Activated naive CD8-positive, alpha-beta T cell treated with anti-CD3 and anti-CD28 coated beads, Interleukin-2, amount 50 U/mL, for 24 hours (primary cell): ENCODE results near the gene EYS.
"Not testable (repeated sequence)": the region's sequence is repeated elsewhere in the genome, so short reads cannot be mapped to it uniquely, and the experiment has no call there.

Experiments used
- ATAC-seq: fragments of 150-1000 bp; cut with Tn5 transposase; one replicate; pipeline ENCODE4 v1.10.0; 2021
- DNase-seq: peaks from one replicate; pipeline ENCODE4 v3.0.0; 2021
- H3K27ac Mint-ChIP-seq: one replicate; pipeline ENCODE4 v1.8.0; 2021; ENCODE audit warnings: mild to moderate bottlenecking, mixed read lengths
- H3K27me3 Mint-ChIP-seq: one replicate; pipeline ENCODE4 v1.8.0; 2021; ENCODE audit warnings: mixed read lengths
- H3K36me3 Mint-ChIP-seq: one replicate; pipeline ENCODE4 v1.8.0; 2021; ENCODE audit warnings: low read depth, mixed read lengths
- H3K4me1 Mint-ChIP-seq: one replicate; pipeline ENCODE4 v1.8.0; 2021; ENCODE audit warnings: mixed read lengths
- H3K4me3 Mint-ChIP-seq: one replicate; pipeline ENCODE4 v1.8.0; 2021; ENCODE audit warnings: mild to moderate bottlenecking, moderate library complexity, mixed read lengths
- H3K9me3 Mint-ChIP-seq: one replicate; pipeline ENCODE4 v1.8.0; 2021; ENCODE audit warnings: mixed read lengths

Gene EYS

GRCh38 chr6:63739094-63739687, 1967.8 kb downstream of the EYS start:
- Mint-ChIP-seq H3K27ac (no peak overlapping the region), H3K36me3 (peaks cover 2% of the 10 kb centered on the region), H3K27me3 (no peaks in the 10 kb centered on the region), H3K9me3 (peaks cover 10% of the 10 kb centered on the region), H3K4me1 (no peaks in the 10 kb centered on the region), H3K4me3 (no peak overlapping the region)
- no peak for ATAC-seq
- no peak for DNase-seq

DNA sequence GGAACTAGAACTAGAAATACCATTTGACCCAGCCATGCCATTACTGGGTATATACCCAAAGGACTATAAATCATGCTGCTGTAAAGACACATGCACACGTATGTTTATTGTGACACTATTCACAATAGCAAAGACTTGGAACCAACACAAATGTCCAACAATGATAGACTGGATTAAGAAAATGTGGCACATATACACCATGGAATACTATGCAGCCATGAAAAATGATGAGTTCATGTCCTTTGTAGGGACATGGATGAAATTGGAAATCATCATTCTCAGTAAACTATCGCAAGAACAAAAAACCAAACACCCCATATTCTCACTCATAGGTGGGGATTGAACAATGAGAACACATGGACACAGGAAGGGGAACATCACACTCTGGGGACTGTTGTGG, 1968.8 kb downstream of the EYS start:
- not testable (repeated sequence) for H3K36me3 Mint-ChIP-seq, ATAC-seq, H3K4me3 Mint-ChIP-seq, DNase-seq, H3K27me3 Mint-ChIP-seq, H3K4me1 Mint-ChIP-seq, H3K27ac Mint-ChIP-seq
- peaks cover 10% of the 10 kb centered on the region for H3K9me3 Mint-ChIP-seq

GRCh38 chr6:63734923-63735322, 1972.1 kb downstream of the EYS start:
- no peak overlapping the region for H3K27ac Mint-ChIP-seq
- no peak overlapping the region for H3K4me3 Mint-ChIP-seq
- DNase-seq (no peak), ATAC-seq (no peak)
- H3K36me3 Mint-ChIP-seq: peaks cover 2% of the 10 kb centered on the region
- no peaks in the 10 kb centered on the region for H3K4me1 Mint-ChIP-seq
- no peaks in the 10 kb centered on the region for H3K27me3 Mint-ChIP-seq
- H3K9me3 Mint-ChIP-seq: peaks cover 10% of the 10 kb centered on the region

DNA sequence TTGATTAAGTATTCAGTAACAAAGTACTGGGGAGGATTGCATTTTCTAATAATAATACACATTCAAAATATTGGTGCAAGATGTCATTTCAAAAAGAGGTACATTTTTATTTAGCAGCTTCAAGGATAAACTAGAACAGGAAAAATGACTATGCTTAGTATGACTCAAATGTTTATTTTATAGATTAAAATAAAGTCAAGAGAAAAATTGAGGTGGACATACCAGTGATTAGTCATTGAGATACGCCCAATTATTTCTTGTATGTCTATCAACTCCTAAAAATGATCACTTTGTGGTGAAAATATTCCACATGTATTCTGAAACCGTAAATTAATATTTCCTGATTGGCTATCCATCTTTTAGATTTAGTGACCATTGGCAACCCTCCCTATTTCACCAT, 1974.7 kb downstream of the EYS start:
- DNase-seq (no peak), ATAC-seq (no peak)
- Mint-ChIP-seq H3K9me3 (peaks cover 7% of the 10 kb centered on the region), H3K4me1 (no peaks in the 10 kb centered on the region), H3K27ac (no peak overlapping the region), H3K4me3 (no peak overlapping the region), H3K36me3 (no peaks in the 10 kb centered on the region), H3K27me3 (no peaks in the 10 kb centered on the region)

DNA sequence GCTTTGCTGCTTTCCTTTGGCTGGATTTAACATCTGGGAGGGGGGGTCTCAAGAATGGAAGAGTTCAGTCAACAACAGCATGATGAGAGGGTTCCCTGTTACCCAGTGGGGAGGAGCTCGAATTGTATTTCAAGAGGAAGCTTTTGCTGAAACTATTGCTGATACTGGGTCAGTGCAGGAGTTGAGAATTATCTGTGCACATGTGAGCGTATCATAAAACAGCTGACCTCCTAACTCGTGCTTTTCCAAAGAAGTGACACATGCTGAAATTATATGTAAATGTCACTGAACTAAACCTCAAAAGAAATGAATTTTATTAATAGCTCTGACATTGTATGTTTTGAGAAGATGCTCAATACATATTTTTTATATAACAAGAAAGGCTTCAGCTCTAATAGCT, 1975.1 kb downstream of the EYS start:
- no peaks in the 10 kb centered on the region for H3K36me3 Mint-ChIP-seq
- no peak overlapping the region for H3K27ac Mint-ChIP-seq
- ATAC-seq (no peak), DNase-seq (no peak)
- H3K27me3 Mint-ChIP-seq: no peaks in the 10 kb centered on the region
- peaks cover 7% of the 10 kb centered on the region for H3K9me3 Mint-ChIP-seq
- no peaks in the 10 kb centered on the region for H3K4me1 Mint-ChIP-seq
- no peak overlapping the region for H3K4me3 Mint-ChIP-seq

DNA sequence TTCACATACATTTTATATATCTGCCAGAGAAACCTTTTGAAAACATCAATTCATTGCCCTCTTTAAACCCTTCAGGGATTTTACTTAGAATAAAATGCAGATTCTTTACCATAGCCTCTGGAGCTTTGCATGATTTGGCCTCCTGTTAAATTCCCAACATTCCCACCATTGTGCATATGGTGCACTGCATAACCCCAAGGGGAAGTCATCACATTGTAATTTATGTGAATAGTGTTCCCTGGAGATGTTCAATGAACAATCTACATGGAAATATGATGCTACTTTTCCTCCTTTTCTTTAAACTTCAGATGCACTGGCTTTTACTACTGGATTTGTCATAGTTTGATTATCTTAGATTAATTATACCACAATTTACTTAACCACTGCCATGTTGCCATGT, 1976.7 kb downstream of the EYS start:
- no peak for DNase-seq
- no peaks in the 10 kb centered on the region for H3K4me1 Mint-ChIP-seq
- H3K36me3 Mint-ChIP-seq: no peaks in the 10 kb centered on the region
- H3K27ac Mint-ChIP-seq: no peak overlapping the region
- H3K27me3 Mint-ChIP-seq: no peaks in the 10 kb centered on the region
- ATAC-seq: no peak
- H3K4me3 Mint-ChIP-seq: no peak overlapping the region
- H3K9me3 Mint-ChIP-seq: peaks cover 2% of the 10 kb centered on the region

DNA sequence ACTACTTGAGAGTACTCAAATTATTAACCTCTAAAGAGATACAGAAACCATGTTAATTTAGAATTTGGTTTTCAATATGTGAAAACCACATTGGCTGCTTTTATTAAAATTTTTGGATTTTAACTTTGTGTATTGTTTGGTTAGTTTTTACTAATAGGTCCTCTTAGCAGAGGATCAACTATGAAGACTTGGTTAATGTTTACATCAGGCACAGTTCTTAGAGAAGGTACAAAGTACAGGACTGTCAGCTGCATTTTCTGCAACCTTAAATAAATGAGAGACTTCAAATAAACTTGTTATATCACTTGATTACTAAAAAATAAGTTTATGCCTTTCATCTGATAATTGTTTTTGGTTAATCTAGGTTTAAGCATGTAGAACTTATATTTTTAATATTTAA, 1982.3 kb downstream of the EYS start:
- Mint-ChIP-seq H3K27ac (no peak overlapping the region), H3K27me3 (no peaks in the 10 kb centered on the region), H3K36me3 (no peaks in the 10 kb centered on the region), H3K4me3 (no peak overlapping the region), H3K4me1 (no peaks in the 10 kb centered on the region), H3K9me3 (no peaks in the 10 kb centered on the region)
- no peak for DNase-seq
- ATAC-seq: no peak

GRCh38 chr6:63721181-63721580, 1985.8 kb downstream of the EYS start:
- no peak overlapping the region for H3K27ac Mint-ChIP-seq
- DNase-seq (no peak), ATAC-seq (no peak)
- no peaks in the 10 kb centered on the region for H3K9me3 Mint-ChIP-seq
- no peak overlapping the region for H3K4me3 Mint-ChIP-seq
- H3K36me3 Mint-ChIP-seq: no peaks in the 10 kb centered on the region
- no peaks in the 10 kb centered on the region for H3K4me1 Mint-ChIP-seq
- no peaks in the 10 kb centered on the region for H3K27me3 Mint-ChIP-seq

- Mint-ChIP-seq H3K4me1 (no peaks in the 10 kb centered on the region), H3K4me3 (no peak overlapping the region), H3K27me3 (no peaks in the 10 kb centered on the region), H3K36me3 (peaks cover 18% of the 10 kb centered on the region), H3K9me3 (no peaks in the 10 kb centered on the region), H3K27ac (no peak overlapping the region)
- no peak for DNase-seq
- ATAC-seq: no peak
Measured at GRCh38 chr6:63716169-63716568, 1990.9 kb downstream of the EYS start.

- H3K9me3 Mint-ChIP-seq: no peaks in the 10 kb centered on the region
- DNase-seq: no peak
- no peak overlapping the region for H3K27ac Mint-ChIP-seq
- H3K4me3 Mint-ChIP-seq: no peak overlapping the region
- ATAC-seq: no peak
- no peaks in the 10 kb centered on the region for H3K4me1 Mint-ChIP-seq
- peaks cover 34% of the 10 kb centered on the region for H3K36me3 Mint-ChIP-seq
- H3K27me3 Mint-ChIP-seq: no peaks in the 10 kb centered on the region
Measured at GRCh38 chr6:63714091-63714490, 1992.9 kb downstream of the EYS start.

DNA sequence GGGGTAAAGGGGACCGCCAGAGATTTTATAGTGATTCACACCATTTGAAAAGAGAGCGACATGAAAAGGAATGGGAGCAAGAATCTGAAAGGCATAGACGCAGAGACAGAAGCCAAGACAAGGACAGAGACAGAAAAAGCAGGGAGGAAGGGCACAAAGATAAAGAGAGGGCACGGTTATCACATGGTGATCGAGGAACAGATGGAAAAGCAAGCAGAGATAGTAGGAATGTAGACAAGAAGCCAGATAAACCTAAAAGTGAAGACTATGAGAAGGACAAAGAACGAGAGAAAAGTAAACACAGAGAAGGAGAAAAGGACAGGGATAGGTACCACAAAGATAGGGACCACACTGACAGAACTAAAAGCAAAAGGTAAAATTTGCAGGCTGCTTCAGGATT, 1993.7 kb downstream of the EYS start:
- H3K36me3 Mint-ChIP-seq: peaks cover 34% of the 10 kb centered on the region
- H3K27ac Mint-ChIP-seq: no peak overlapping the region
- H3K4me3 Mint-ChIP-seq: no peak overlapping the region
- no peaks in the 10 kb centered on the region for H3K27me3 Mint-ChIP-seq
- no peaks in the 10 kb centered on the region for H3K9me3 Mint-ChIP-seq
- ATAC-seq: no peak
- DNase-seq: no peak
- H3K4me1 Mint-ChIP-seq: no peaks in the 10 kb centered on the region

DNA sequence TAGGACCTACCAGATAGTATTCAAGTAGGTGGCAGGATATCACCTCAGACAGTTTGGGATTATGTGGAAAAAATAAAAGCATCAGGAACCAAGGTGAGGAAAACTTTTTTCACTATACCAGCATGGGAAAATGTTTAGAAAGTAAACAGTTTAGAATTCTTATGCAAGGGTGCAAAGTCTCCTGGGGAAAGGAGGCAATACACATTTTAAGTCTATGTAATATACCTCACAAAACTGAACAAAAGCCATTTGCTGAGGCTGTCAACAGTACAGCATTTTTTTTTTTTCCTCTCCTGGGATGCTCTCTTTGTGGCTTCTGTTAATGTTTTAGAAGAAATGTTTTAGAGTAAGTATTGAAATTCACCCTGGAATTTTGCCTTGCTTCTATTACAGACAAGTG, 1997.9 kb downstream of the EYS start:
- Mint-ChIP-seq H3K27me3 (no peaks in the 10 kb centered on the region), H3K4me1 (peaks cover 13% of the 10 kb centered on the region), H3K27ac (no peak overlapping the region), H3K9me3 (no peaks in the 10 kb centered on the region), H3K4me3 (no peak overlapping the region), H3K36me3 (peaks cover 51% of the 10 kb centered on the region)
- ATAC-seq (no peak), DNase-seq (no peak)

DNA sequence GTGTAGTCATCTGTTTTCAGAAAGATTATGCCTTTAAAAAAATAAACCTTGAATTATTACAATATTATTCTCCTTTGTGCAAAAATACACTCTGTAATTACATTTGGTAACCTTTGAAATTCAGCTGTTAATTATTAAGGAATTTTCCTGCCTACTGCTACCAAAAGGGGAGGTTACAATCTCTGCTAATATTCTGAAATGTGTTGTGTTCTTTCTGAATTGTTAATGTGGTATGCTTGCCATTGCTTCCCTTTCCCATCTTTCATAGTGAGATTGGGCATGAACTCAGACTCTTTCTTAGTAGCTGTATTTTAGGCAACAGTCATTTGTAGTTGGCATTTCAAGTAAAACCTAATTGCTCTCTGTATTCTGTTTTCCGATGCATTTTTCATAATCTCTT, 1998.4 kb downstream of the EYS start:
- no peak overlapping the region for H3K4me3 Mint-ChIP-seq
- no peaks in the 10 kb centered on the region for H3K9me3 Mint-ChIP-seq
- ATAC-seq (no peak), DNase-seq (no peak)
- peaks cover 53% of the 10 kb centered on the region for H3K36me3 Mint-ChIP-seq
- no peaks in the 10 kb centered on the region for H3K27me3 Mint-ChIP-seq
- peaks cover 13% of the 10 kb centered on the region for H3K4me1 Mint-ChIP-seq
- no peak overlapping the region for H3K27ac Mint-ChIP-seq

- ATAC-seq: no peak
- Mint-ChIP-seq H3K27ac (no peak overlapping the region), H3K9me3 (no peaks in the 10 kb centered on the region), H3K36me3 (peaks cover 51% of the 10 kb centered on the region), H3K27me3 (no peaks in the 10 kb centered on the region), H3K4me3 (no peak overlapping the region), H3K4me1 (peaks cover 13% of the 10 kb centered on the region)
- DNase-seq: no peak
Measured at GRCh38 chr6:63706630-63707029, 2000.4 kb downstream of the EYS start.

DNA sequence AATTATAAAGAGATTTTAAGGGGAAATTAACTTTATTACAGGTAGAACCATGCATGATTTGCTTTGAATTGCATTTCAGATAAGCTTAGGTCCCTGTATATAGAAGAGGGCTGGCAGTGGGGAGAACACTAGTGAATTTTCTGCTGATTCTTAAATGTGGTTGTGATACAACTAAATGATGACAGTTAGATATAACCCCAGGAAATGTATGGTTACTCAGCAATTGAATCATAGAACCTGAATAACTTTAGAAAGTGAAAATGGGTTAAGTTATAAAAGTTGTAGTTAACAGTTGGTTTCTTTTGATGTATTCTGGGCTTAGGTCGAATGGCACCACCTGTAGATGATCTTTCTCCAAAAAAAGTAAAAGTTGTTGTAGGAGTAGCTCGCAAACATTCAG, 2001.3 kb downstream of the EYS start:
- Mint-ChIP-seq H3K36me3 (peaks cover 48% of the 10 kb centered on the region), H3K4me3 (no peak overlapping the region), H3K27ac (no peak overlapping the region), H3K4me1 (peaks cover 13% of the 10 kb centered on the region), H3K9me3 (no peaks in the 10 kb centered on the region), H3K27me3 (no peaks in the 10 kb centered on the region)
- ATAC-seq (no peak), DNase-seq (no peak)

GRCh38 chr6:63690221-63690620, 2016.8 kb downstream of the EYS start:
- ATAC-seq: no peak
- Mint-ChIP-seq H3K9me3 (no peaks in the 10 kb centered on the region), H3K36me3 (peaks cover 28% of the 10 kb centered on the region), H3K4me1 (peaks cover 15% of the 10 kb centered on the region), H3K4me3 (no peak overlapping the region), H3K27me3 (no peaks in the 10 kb centered on the region), H3K27ac (no peak overlapping the region)
- DNase-seq: no peak
